Activated T-cell treated with anti-CD3 and anti-CD28 coated beads, Interleukin-2, amount 50 U/mL, for 48 hours (primary cell): Measurements from ENCODE around the gene MOCS1.
"Not testable (repeated sequence)": the region's sequence is repeated elsewhere in the genome, so short reads cannot be mapped to it uniquely, and the experiment has no call there.

ENCODE experiments used
- DNase-seq, 2 experiments: peaks; one replicate each; pipeline ENCODE4 v3.0.0-alpha.2; 2020

MOCS1 gene

DNA sequence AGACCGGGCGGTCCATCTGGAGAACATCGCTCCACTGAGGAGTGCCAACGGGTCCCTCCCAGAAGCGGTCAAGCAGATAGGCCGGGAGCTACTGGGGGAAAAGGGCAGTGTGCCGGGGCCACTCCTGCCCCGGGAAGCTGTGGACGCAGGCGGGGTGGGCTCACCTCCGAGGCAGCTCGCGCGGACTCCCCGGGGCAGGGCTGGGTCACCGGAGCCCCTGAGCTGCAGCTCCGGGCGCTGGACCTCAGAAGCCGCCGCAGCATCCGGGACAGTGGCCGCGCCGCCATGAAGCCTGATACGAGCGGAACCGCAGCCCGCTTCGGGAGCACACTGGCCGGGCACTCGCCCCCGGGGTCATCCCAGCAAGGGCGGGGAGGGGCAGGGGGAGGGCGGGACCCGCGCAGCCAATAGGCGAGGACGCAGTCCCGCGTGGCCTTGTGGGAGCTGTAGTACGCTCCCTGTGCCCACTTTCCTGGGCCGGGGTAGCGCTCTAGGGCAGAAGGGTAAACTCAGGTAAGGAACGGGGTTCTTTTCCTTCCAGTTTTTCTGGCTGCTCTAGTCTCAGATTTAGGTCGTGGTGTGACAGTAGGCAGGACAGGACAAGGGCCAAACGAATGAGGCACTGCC, at the start of gene MOCS1:
MOCS1 (minus strand) TSS at position 332 of the 627 bp plus-strand sequence; CDS start at position 287, 45 bp downstream.
- DNase-seq: peak; percentile 57 to 70

DNA sequence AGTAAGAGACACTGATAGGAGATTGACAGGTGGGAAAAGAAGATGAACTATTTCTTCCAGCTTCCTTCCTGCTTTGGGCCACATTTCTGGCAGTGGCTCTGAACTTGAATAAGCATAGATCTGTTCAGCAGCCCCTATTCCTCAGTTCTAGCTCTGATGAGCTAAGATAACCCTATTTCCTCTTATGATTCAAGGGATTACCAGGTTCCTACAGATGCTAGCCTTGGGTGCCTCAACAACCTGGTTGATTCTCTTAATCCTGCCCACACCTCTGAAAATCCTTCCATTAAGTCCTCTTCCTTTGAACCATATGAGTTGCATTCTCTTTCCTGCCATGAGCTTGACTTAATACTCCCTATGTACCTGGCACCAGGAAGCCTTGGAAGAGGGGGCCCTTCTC, 49.8 kb upstream of the MOCS1 start:
- DNase-seq: no peak

DNA sequence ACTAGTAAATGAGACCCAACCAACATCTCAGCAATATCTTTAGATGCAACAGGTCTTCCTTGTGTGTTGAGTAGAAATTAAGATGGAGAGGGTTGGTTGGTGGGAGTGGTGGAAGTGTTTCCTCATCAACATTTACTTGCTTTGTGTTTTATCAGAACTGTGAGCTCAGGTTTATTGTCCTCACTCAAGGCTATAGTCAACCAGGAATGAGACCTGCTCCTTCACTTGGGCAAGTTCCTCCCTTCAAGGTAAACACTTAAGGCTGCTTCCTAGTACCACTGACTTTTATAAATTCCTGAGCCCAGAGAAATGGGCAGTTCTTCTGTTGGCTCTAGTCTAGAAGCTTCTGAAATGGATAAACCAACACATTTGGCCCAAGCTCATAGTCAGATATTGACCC, 48.9 kb upstream of the MOCS1 start:
- no peak for DNase-seq

DNA sequence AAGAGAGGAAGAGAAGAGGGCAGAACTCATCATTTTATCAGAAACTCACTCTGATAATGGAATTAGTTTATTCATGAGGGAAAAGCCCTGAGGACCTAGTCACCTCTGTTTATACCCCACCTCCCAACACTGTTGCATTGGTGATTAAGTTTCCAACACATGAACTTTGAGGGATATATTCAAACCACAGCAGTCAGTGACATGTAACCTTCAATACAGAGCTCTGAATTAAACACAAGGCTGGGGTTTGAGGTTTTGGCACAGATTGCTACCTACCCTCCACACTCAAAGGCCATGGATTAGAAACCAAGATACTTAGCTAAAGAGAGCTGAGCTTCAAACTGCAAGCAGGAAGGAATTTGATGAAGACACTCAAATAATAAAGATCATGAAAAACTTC, 48.5 kb upstream of the MOCS1 start:
- no peak for DNase-seq

DNA sequence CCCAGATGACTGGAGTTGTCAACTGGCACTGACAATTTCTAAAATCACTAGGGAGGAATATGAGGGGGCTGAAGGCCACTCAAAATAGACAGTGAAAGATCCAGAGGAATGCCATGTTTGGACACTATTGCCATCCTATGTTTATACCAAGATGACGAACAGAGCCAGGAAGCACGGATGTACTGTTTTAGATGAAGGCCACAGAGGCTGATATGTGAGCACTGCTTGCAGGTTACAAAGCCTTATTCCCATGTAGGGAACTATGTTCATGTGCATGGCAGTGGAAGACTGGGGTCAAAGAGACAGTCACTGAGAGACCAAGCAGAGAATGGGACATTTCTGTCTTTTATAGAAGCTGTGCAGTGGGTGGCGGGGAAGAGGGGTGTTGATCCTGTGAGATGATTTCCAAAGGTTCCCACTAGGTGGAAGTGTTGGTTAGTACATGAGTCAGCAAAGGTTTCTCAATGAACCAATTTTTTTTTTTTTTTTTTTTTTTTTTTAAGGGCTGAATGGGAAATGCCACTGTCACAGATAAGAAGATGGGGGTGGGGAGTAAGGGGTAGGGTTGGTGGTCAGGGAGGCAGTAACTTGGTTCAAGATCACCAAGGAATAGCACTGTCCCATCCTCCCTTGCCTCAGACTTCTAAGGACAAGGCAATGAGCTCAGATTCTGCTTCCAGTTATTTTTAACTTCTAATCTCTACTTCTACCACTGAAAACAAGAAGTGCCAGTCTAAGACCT, 46.7 kb upstream of the MOCS1 start:
- peak in 1 of 2 experiments; percentile 14 for DNase-seq

DNA sequence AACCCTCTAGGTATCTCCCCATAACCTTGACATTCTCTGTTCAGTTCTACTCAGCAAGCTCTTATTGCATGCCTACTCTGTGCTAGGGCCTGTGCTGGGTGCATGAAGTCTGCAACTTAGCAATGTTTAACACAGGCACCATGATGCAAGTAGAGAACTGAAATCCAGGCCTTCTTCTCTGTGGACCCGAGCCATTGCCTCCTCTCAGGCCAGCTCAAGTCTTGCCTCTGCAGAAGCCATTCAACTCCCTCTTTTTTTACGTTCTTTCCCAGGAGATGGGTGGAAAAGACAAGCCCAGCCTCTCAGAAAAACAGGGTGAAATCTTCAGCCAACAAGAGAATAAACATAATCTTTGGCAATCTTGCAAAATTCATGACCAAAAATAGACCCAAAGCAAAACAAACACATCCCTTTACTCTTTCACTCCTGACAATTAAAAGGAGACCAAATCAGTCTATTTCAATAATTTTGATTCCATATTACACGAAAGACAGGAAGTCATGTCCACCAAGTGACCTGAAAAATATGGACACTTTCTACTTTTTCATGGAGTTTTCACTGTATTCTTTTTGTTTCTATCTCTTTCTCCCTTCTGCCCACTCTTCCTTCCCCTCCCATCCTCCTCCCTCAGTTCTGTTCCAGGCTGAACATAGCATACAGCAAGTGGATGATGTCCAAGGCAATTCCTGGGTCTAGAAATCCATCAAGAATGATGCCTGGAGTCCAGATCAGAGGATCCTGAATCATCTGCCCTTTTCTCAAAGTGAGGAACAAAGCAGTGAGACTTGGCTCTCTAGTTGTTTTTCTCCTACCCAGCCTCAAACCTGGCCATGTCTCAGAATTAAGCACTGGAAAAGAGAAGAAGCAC, 45.4 kb upstream of the MOCS1 start:
- DNase-seq: no peak

DNA sequence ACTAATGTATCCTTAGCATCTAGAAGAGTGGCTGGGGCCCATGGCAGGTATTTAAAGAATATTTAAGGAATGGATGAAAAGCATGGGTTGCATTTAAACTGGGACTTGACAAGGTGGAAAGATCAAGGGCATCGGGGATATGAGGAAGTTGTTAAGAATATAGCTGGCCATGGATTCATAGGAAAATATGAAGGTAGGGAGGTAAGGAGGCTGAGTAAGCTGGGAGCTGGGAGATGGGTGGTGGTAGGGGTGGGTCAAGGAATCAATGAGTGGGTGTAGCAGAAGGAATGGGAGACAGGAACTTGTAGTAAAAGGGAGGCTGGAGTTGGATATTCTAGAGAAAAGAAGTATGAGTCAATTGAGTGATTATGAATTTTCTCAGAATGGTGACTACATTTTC, 44.0 kb upstream of the MOCS1 start:
- no peak for DNase-seq

DNA sequence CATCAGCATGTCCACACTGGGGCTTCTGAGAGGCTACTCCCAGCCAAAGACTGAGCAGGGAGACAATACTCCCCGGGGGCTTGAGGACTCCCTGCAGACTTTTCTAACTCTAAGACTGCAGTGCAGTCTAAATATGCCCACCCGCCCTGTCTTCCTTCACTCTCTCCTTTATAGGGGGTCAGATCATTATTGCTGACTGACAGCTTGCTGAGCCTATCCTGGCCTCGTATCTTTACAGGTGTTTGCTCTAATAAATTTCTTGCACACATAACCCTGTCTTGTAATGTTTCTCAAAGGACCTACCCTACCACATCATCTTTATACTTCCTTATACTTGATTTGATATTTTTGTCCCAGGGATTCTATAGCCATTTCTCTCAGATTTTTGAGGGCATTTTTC, 39.4 kb upstream of the MOCS1 start:
- DNase-seq: no peak

DNA sequence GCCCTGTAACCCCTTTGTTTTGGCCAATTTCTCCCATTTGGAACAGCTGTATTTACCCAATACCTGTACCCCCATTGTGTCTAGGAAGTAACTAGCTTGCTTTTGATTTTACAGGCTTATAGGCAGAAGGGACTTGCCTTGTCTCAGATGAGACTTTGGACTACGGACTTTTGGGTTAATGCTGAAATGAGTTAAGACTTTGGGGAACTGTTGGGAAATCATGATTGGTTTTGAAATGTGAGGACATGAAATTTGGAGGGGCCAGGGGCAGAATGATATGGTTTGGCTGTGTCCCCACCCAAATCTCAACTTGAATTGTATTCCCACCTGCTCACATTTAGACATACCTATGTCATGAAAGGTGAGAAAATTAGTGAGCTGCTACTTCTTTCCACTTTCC, 38.5 kb upstream of the MOCS1 start:
- DNase-seq: not testable (repeated sequence)

DNA sequence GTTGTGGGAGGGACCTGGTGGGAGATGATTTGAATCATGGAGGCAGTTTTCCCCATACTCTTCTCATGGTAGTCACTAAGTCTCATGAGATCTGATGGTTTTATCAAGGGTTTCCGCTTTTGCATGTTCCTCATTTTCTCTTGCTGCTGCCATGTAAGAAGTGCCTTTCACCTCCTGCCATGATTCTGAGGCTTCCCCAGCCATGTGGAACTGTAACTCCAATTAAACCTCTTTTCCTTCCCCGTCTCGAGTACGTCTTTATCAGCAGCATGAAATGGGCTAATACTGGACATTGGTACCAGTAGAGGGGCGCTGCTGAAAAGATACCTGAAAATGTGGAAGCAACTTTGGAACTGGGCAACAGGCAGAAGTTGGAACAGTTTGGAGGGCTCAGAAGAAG, 36.9 kb upstream of the MOCS1 start:
- DNase-seq: not testable (repeated sequence)

DNA sequence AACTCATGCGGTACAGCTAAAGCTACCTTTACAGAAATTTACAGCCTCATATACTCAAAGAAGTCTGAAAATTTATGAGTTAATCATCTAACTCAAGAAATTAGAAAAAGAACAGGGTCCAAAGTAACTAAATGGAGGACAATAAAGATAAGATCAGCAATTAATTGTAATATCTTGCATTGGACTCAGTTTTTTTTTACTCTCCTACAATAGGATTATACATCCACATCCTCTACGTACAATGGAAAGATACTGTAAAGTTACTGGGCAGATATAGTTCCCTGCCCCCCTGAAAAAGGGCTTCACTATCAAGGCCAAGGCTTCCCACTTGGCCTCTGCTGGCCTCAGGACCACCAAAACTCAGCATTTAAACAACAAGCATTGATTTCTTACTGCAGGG, 31.5 kb upstream of the MOCS1 start:
- DNase-seq: no peak

DNA sequence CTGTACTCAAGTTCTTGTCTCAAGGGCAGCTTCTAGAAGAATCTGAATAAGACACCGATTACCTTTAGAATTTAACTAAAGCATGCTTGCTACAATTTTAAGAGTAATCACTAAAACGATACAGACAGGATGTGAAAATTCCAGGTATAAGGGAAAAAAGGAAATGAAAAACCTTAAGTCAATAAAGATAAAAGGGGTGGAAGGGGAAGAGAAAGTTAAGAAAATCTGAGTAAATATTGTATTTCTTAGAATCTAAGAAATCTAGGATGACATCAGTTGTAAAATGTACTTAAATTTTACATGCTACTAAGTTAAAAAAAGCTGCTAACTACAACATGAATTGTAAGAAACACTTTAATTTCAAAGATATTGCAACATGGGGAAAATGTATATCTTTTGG, 30.3 kb upstream of the MOCS1 start:
- DNase-seq: no peak

DNA sequence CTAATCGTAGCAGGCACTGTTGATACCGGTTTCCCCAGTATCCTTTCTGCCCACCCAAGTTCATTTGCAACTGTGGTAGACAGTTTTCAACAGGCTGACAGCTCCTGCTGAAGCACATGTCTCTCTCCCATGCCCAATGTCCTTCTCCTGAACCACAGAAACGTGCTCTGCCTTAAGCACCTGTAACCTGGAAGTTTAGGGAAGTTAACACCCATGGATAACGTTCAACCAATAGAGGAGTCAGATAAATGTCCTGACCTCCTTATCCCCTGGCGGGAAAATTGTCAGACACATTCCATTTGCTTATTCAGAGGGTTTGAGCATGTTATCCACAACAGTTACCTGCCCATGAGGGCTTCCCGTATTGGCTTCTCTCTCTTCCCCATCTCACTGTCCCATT, 29.8 kb upstream of the MOCS1 start:
- DNase-seq: no peak

DNA sequence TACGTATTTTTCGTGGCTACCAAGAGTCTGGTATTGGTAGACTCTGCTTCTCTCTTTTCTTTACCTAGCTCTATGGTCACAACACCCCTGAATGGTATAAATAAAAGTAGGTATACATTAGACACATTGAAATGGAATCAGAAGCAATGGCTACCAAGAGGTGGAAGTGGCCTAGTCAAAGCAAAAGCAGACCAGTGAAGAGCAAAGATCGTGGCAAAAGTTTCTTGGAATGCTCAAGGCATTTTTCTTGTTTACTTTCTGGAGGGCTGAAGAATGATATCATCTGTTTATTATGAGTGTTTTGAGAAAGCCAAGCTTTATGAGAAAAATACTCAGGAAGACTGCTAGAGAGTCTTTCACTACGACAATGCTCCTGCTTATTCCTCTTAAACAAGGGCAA, 28.6 kb upstream of the MOCS1 start:
- no peak for DNase-seq

DNA sequence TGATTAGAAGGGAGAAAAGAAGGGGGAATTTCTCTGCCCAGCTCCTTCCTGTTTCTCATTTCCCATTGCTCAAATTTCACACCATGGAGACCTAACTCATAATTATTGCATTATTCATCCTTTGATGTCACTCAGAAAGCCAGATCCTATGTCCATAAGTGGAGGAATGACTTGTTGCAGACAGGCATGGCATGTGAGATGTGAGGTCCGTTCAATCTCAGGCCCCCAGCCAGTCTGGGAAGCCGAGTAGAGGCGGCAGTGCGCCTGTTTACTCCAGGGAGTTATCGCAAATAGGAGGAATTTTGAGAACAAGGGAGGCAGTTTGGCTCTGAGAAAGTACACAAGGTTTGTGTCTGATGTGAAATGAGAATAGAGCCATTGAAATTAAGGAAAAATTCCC, 26.9 kb upstream of the MOCS1 start:
- DNase-seq: no peak

DNA sequence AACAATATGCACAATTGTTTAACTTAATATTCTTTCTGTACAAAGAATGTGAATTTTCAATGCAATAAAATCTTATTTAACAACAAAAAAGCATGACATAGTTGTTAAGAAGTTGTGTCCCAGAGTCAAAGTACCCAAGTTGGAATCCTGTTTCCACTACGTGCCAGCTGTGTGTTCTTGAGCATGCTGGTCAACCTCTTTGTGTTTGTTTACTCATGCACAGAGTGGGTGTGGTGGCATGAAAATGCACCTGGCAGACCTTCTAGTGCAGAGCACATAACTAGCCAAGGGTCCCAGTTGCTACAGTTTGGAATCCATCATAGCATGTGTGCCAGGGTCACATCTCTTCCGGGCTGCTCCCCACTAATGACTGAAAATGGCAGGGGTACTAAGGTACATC, 24.7 kb upstream of the MOCS1 start:
- DNase-seq: no peak

DNA sequence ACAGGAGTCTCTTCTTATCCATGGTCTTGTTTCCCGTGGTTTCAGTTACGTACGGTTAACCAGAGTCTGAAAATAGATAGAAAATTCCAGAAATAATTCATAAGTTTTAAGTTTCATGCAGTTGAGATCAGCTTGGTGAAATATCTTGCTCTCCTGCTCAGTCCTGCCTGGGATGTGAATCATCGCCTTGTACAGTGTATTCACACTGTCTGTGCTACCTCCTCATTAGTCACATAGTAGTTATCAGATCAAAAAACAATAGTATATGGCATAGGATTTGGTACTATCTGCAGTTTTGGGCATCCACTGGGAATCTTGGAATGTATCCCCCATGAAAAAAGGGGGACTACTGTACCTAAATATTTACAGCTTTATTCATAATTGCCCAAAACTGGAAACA, 22.7 kb upstream of the MOCS1 start:
- DNase-seq: no peak

DNA sequence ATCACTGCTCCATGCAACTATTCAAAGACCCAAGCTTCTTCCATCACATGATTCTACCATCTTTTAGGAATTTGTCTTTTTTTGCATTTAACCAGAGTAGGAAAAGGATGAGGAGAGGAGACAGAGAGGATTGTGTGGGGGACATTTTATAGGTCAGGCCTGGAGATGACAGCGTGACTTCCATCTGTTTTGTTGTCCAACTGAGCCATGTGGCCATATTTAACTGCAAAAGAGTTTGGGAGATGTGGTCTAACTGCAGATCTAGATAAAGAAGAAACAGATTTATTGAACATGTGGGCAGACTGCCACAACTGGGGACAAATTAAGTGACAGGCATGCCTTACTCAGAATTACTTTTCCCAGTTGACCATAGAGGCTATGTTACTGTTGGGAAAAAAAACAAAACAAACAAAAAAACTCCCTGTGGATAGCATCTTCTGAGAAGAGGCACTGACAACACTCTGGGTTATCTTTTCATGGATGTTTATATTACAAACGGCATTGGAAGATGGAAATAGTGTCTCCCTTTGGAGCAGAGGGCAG, 18.9 kb upstream of the MOCS1 start:
- DNase-seq: no peak

DNA sequence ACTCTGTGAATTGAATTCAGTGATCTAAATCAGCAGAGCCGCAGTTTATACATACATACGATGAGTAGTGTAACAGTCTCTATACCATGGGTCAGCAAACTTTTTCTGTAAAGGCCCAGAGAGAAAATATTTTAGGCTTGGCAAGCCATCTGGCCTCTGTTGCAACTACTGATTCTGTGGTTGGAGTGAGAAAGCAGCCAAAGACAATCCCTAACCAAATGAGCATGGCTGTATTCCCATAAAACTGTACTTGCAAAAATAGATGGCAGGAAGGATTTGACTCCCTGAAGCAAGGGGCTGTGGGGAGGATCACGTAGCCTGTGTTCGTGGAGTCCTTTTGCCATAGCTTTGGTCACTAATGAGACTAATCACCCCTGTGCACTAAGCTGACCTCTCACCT, 17.9 kb upstream of the MOCS1 start:
- no peak for DNase-seq

DNA sequence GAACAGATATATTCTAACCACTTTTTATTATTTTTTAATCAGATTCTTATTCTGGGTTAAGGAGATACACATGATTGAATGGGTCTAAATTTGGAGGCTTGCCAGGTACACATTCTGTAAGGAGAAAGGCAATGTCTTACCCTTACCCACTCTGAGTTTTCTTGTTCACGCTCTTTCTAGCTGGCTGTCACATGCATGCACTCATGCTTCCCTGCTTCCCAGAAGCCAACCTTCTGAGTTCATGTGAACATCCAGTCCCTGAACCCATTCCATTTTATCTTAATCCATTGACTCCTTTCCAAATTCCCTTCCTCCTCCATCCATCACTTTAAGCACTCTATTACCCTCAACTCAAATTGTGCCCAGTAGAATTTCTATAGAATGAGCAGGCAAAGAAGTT, 17.5 kb upstream of the MOCS1 start:
- DNase-seq: no peak

DNA sequence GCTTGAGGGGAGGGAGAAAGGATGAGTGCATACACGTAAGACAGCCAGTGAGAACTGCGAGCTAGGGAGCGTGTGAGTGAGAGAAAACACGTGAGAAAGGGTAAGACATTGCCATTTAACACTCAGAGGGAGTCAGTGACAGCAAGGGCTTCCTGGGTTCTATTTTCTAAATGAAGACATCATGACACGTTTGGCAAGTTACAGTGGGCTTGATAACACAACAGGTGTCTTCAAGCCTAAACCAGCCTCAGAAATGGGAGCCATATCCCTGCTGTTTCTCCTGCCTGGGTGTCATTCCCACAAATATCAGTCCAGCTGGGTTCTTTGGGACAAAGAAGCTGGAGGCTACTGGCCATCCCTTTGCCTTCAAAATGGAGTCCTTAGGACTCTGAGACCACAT, 16.9 kb upstream of the MOCS1 start:
- DNase-seq: no peak

DNA sequence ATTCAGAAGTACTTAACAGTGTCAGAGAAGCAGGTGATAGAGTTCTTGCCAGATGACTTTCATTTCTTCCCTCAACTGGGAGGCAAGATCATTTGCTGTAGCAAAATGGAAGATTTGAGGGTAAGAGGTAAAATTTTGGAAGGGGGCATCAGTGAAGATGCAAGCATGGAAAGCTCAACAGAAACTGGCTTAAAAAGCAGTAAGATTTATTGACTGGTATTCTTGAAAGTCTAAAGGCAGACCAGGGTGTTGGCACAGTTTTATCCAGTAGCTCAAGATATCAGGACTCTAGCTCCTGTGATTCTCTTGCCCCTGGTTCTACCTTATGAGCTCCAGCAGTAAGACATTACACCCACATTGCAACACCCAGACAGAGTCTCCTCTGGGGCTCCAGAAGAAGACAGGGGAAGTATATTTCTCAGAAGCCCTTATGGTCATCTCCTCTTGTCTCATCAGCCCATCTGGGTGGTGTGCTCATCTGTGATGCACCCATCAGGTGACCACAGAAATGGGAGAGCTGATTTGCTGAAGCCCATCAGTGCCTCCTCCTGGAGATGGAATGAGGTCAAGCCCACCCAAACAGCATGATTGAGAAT, 16.0 kb upstream of the MOCS1 start:
- DNase-seq: no peak

DNA sequence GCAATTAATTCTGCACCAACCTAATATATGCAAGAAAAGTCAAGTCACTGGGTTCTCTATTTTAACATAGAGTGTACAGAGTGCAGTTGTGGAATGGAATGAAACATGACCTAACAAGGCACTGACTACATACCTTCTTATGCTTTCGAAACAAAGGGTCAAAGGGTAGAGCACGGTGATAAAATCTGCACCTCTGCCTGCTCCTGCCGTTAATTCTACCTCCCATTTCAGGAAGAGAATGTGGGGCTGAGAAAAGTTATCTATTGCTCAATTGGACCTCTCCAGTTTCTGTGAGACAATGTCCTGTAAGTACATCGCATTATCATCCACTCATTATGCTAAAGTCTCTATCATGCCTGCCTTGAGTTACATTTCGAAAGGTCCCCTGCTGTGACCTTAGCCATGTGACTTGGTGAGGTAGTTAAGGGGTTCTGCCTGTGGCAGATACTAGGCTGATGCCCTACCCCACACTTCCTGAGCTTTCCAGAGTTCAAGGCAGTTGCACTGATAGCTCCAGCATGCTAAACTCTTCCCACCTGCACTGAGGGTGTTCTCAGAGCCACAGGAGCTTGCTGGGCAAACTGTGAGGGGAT, 14.0 kb upstream of the MOCS1 start:
- no peak for DNase-seq
